Eye (tissue), 1 donor: Measurements from ENCODE around the gene CACNA1D.
A peak's percentile ranks its signal among the peaks of the same experiment; 100 is the strongest.

Source experiments
- DNase-seq: peaks from one replicate; pipeline ENCODE4 v3.0.0-alpha.2; 2015

CACNA1D gene

DNA sequence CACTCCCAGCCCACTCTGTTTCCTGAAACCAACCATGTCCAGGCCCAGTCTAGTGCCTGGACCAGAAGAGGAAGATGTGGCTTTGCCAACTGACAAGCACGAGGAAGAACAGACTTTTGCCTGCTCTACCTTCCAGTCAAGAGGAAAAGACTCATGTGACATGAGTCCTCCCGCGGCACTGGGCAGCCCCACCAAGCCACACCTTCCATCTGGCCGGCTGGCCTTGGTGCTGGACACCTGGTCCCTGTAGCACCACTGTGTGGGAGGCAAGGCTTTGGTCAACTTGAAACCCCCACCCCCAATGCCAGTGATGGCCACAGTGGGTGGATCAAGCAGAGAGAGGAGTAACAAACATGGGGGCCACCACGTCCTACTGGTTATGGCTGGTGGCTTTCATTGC is 339.3 kb downstream of the CACNA1D start:
- no peak for DNase-seq

DNA sequence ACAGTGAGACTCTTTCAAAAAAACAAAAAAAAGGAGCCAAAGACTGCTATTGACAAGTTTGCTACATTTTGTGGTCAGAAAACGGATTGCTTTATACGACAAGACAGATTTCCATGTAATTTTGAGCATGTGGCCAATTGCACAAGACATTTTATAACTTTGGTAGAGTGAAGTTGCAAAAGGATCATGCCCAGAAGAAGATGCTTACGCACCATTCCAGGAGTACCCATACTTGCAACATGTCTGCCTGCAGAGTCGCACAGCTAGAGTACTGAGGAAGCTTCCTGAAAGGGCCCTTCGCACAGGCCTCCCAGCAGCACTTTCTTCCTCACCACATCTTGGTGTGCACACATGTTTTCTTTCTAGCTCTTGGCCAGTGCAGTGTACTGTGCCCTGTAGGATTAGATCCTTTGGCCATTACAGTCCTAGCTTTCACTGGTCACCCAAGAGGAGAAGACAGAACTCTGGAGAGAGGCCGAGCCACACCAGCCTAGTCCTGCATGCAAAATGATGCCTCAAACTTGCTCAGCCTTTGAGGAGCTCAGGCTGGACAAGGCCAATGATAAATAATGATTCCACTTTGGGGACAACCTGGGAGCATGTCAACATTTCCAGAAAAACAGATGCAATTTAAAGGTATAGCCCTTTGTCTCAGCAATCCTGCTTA is 340.2 kb downstream of the CACNA1D start:
- DNase-seq, result no peak

DNA sequence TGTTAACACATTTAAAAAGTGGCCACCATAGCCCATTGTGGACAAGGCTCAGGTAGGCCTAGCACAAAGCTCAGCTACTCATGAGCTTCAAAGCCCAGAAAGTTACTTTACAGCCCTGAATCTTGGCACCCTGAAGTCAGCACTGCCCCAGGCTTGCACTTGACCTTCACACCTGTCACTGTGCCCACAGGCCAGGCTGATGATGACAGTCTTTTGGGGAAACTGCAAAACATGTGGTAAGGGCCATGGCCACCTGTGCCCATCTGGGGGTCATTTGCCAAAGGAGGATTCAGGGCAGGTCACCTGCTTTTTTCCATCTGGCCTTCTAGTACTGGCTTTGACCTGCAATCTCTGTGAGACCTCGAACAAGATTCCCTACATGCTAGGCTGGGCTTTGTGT is 340.8 kb downstream of the CACNA1D start:
- no peak for DNase-seq

DNA sequence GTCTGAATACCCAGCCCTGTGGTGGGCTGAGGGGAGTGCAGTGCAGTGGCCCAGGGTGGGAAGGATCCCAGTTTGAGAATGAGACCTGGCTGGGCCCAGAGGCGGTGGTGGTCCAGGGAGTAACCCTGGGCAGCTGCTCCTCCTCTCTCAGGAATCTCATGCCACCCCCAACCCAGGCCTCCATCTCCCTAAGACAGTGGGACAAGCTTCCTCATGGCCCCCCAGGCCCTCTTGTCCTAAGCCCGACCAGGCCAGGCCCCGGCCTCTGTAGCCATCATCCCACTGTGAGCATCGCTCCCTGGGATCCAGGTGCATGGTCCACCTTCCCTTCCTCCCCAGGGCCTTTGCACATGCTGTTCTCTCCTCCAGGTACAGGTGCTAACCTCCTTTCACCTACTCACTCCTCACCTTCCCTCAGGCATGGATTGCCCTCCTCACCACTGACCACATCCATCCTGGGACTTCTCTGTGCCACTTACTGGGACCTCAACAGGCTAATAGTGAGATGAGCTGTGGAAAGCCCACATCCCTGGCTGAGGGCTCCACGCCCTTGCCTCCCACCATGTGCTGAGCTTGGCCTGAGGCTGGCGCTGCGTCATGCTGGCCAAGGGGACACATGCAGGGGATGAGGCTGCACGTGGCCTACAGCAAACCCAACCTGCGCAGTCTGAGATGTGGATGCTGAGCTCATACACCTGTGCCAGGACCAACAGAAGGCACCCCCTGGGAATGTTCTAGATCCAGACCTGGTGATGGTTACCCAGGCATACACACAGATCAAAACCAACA is 341.9 kb downstream of the CACNA1D start:
- no peak for DNase-seq

DNA sequence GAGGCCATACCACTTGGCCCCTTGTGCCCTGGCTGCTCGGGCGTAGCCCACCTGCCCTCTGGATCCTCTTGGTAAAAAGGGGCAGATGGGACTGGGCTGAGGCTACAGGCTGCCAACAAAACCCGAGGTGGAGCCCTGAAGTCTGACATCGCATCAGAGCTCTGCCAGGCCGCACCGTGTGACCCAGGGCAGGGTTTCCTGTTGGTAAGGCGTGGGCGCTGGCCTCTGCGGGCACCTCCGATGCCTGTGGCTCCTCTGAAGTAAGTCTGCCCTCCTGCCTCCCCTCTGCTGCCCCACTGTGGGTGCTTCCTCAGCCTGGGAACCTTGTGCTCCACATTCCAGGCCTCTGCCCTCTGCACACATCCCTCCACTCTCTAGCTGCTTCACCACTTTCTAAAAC is 342.9 kb downstream of the CACNA1D start:
- DNase-seq, result no peak

DNA sequence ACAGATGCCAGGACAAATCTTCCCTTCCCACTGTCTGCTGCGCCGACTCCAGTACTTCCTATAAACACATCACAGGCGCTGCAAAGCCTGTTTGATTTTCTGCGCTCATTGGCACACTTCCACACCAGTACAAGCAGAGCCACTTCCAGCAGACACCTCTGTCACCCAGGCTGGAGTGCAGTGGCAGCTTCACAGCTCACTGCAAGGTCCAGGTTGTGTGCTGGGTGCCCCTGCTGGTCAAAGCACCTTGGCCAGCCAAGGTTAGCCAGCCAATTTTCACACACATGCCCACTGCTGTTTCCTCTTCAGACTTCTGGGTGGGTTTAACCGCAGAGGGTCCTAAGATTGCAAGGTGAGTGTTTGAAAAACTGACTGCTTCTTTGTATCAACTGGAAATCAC is 346.9 kb downstream of the CACNA1D start:
- DNase-seq, result no peak

DNA sequence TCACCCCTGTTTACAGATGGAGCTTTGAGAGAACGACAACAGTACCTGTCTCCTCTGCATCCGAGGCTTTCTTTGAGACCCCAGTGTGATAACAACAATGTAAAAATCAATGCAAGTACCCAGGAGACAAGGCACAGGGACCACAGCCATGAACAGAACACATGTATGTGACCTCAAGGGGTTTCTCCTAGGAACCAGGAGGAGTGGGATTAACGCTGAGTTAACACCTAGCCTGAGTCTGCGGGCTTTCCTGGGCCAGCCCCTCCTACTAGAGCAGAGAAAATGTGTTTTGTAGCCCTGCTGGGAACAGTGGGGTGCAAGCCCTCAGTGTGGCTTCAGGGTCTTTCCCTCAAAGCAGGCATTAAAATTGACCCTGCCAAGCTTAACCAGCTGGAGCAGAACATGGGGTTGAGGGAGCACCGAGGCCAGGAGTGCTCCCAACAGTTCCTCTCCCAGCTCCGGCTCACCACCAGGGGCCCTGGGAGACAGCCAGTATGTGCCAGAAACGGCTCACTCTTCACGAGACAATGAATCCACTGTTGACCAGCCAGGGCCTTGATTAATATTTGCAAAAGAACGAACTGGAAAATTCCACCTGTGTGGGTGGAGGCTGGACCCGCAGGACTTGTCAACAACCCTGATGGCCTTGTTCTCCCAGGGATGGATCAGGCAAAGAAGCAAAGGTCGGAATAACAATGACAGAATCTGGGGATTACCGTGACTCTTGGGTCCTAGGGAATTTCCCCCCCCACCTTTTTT is 348.2 kb downstream of the CACNA1D start:
- DNase-seq, result peak; percentile 65

DNA sequence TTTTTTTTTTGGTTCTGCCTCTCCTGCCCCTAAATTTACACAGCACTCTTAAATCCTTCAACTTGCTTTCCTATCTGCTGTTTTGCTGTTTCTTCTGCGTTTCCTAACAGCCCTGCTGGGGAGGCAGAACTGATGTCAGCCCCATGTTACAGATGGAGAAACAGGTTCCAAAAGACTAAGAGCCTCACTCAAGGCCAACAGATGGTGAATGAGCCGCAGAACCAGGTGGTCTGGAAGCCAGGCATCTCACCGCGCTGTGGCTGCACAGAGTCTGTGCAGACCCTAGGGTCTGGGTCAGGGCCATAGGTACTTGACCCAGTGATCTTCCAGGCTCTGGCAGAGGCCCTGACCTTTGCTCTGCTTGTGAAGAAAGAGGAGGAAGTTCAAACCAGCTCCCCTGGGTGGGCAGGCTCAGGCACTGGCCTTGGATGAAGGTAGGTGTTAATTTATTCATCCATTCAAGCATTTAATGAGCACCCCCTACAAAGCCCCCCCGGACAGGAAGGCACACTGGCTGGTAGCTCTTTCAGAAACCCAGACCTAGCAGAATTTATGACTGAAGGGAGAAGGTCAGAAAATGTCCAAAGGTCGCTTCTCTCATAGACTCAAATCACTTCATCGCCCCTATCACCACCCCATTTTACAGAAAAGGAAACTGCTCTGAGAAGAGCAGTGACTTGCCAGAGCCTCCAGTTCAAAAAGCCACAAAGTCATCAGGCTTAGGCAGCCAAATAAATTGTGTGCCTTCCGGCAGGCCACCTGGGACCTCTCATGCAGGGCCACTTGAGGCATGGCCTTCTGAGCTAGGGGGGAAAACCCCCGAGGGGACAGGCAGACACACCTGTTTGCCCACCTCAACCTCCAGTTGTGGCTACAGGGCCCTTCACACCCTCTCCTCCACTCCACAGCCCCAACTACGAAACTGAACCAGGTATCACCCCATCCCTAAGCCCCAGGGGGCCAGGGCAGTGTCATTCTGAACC is 349.1 kb downstream of the CACNA1D start:
- no peak for DNase-seq

DNA sequence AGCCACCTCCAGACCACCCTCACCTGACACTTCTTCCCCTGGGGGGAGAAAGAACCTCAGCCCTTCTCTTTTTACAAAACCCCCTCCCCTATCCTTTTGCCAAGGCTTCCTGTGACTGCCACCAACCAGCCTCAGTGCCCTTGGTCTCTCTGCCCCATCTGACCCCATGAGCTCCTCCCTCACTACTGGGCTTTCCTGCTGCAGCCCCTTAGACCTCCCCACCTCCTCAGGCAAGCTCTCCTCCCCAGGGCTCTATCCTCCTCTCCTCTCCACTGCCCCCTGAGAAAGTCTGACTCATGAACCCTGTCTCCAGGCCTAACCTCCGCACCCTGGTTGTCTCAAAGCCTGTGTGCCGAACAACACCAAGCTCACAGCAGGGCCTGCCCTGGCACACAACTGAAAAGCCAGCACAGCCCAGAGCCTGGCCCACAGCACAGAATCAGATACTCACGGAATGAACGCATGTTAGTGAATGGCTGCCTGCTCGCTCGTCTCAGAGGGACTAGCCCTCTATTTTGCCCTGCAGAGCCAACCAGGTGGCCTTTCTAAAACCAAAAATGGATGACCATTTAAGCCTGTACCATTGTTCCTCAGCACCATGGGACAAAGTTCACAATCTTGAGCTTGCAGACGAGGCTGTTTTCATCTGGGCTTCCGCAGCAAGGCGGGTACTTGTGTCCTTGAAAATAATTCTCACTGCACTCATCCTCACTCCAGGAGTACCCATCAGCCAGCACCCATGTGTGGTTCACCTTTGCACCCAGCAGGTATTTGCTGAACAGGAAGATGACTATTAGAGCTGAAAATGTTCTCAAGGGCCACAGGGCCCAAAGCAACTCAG is 350.1 kb downstream of the CACNA1D start:
- no peak for DNase-seq

DNA sequence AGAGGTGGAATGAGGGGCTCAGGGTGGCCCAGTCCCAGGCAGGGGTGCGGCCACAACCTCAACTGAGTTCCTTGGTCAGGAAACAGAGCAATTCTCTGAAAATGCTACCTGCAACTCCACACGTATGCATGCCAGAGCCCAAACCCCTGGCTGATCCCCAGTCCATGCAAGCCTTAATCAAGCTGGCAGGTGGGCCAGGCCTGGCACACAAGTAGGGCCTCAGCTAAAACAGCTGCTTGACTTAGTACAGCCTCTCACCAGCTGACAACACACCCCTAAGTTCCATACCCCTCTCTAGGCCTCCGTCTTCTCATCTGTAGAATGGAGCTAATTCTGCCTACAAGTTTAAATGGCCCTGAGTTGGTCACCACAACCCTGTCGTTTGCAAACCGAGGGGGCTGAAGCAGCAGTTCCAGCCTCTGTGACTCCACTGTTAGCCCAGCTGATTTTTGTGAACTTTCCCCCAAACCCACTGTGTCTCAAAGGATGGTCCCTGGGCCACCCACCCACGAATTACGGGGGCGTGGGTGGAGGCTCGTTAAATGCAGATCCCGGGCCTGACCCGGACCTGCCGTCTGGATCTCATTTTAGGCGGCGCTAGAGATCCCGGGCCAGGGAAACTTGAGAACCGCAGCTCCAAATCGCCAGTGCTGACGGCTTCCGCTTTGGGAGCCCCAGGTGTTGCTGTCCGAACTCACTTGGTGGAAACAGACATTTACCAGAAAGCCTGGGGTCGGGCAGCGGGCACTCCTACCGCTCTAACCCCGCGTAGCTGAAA is 350.9 kb downstream of the CACNA1D start:
- DNase-seq, result peak; percentile 79

DNA sequence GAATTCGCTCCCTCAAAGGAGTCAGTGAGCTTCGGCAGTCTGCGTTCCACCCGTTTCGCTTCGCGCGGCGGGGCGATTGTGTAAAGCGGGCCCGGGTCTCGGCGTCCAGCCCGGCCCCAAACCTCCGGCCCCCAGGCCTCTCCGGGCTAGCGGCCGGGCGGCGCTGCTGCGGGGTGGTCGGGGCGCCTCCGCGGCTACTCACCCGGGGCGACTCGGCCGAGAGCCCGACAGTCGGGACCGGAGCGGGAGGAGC is 351.4 kb downstream of the CACNA1D start:
- DNase-seq, result no peak

DNA sequence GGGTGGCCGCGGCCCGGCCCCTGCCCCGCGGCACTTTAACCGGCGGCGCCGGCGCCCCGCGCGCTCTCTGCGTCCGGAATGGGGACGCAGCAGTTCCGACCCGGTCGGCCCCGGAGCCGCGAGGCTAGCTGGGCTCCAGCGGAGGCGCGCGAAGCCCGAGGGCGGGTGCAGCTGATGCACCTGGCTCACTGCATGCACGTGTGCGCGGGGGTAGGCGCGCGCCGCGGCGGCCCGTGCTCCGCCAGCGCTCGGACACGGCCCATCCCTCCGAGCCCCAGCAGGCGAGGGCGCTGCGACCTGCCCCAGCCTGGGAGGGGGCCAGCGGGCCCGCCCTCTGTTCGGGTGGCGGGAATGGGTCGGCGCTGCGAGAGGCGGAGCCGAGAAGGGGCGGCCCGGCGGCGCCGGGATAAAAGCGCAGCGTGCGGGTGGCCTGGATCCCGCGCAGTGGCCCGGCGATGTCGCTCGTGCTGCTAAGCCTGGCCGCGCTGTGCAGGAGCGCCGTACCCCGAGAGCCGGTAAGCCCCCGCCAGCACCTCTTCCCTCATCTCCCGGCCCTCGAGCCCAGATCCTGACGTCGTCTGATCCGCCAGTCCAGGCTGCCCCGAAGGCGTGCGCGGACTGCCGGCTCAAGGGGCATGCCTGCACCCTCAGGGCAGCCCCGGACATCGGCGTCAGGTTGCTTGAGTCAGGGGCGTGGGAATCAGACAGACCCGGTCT is 351.9 kb downstream of the CACNA1D start, which contains the start of the genes CHDH and IL17RB:
TSS of gene CHDH (minus strand) at position 286 of the 717 bp plus-strand sequence. CDS start 22,411 bp downstream, outside the sequence.
TSS of gene IL17RB (plus strand) at position 435 of the 717 bp plus-strand sequence. CDS start at position 456, 21 bp downstream.
- DNase-seq, result peak; percentile 80

DNA sequence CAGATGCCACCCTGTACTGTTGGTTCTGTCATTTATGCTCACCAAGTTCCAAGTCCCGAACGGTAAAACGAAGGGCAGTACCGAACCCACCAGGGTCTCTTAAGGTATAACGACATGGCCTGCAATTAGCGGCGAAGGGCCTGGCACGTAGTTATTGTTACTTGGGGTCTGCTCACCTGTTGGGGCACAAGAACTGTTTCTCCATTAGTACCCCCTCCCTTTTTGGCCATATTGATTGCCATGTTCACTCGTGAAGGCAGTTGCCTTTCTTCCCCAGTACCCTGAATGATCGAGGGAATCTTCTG is 352.4 kb downstream of the CACNA1D start:
- no peak for DNase-seq

DNA sequence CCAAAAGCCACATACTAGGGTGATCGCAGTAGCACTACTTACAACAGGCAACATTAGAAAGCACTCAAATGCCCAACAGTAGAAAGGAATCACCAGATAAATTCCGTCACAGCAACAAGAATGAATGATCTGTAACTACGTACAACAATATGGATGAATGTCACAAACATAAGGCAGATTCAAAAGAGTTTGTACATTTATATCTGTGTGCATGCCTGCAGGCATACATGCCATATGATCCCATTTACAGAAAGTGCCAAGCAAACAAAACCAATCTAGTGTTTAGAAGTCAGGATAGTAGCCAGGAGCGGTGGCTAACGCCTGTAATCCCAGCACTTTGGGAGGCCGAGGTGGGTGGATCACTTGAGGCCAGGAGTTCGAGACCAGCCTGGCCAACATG is 355.5 kb downstream of the CACNA1D start:
- DNase-seq, result no peak

DNA sequence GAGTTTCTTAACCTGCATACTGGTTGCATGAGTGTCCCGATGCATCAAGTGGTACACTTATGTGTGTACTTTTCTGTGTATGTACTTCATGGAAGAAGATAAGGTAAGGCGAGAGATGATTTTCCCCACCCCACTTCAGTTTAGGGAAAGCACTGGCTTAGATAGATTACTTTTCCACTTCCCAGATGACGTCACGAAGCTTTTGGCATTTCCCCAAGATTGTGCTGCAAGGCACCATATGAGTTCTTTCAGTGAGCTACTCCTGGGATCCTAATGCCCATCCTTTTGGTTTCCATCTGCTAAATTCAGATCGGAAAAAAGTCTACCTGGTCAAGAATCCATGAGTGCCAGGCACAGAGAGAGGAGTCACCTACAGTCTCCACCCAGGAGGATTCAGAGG is 356.5 kb downstream of the CACNA1D start:
- DNase-seq, result peak; percentile 39

DNA sequence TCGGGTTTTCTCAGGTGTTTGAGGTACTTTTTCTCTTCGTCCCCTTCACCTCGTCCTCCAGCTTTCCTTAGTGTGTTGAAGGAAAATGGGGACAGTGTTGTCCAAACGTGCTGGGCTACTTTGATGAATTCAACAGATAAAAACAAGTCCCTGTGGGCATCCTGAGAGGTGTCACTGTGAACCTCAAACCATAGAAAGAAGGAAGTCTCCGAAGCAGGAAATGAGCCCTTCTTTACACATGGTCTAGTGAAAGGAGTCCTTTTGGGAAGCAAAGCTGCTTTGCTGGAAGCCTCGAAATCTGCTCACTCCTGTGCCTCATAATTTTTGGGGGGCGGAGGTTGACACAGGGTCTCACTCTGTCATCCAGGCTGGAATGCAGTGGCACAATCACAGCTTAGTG is 362.6 kb downstream of the CACNA1D start:
- no peak for DNase-seq

DNA sequence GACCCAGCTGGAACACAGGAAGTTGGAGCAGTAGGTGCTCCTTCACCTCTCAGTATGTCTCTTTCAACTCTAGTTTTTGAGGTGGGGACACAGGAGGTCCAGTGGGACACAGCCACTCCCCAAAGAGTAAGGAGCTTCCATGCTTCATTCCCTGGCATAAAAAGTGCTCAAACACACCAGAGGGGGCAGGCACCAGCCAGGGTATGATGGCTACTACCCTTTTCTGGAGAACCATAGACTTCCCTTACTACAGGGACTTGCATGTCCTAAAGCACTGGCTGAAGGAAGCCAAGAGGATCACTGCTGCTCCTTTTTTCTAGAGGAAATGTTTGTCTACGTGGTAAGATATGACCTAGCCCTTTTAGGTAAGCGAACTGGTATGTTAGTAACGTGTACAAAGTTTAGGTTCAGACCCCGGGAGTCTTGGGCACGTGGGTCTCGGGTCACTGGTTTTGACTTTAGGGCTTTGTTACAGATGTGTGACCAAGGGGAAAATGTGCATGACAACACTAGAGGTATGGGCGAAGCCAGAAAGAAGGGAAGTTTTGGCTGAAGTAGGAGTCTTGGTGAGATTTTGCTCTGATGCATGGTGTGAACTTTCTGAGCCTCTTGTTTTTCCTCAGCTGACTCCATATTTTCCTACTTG is 363.8 kb downstream of the CACNA1D start:
- peak; percentile 16 for DNase-seq

DNA sequence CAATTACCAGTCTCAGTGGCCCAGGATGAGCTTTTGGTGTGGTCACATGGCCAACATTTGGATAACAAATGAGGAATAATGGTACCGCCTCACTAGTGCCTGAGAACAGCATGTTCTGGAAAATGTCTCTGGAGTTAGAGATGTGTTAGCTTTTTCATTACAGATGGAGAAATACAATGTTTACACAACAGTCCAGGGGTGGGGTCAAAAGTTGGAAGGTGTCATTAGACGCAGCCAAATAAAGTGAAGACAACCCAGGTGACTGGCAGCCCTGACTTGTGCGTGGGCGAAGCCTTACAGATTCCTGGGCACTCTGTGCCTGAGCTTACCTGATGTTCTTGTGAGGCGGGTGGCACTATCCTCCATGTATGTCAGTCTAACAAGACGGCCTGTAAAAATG is 364.8 kb downstream of the CACNA1D start:
- DNase-seq, result no peak

DNA sequence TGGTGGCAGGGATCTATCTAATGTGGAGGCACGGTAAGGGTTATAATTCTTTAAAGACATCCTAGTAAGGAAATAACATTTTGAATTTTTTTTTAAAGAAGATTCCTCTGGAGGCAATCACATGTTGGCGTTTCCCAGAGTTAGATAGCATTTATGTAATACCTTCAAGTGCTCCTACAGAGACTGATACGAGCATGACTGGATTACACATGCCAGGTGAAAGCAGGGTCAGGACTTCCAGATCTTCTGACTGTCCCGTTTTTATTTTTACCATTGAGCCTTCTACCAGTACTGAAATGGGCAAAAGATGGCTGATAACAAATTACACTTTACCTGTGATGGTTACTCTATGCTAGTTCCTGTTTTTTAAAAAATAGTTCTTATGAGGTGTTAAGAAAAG is 365.8 kb downstream of the CACNA1D start:
- no peak for DNase-seq

DNA sequence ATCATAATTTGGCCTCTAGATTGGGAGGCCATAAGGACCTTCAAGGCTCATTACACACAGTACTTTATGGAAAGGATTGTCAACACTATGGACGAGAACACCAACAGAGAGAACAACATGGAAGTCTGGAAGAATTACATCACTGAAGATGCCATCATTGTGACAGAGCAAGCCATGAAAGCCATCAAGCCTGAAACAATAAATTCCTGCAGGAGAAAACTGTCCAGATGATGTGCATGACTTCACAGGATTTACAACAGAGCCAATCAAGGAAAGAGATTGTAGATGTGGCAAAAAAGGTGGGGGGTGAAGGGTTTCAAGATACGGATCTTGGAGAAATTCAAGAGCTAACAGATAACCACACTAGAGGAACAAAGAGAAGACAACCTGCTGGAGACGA is 367.8 kb downstream of the CACNA1D start:
- DNase-seq, result no peak
